Endothelial cell (in vitro differentiated cells): ENCODE results near the gene CREB5. TPM values are rescaled to one million over a fixed set of nuclear protein-coding genes. Genes with fewer than 3 reads are reported as not detected.

Experiments used
- DNase-seq: peaks from one replicate; pipeline ENCODE4 v3.0.0; 2021; ENCODE audit warnings: low spot score
- H3K27ac Mint-ChIP-seq: one replicate; pipeline ENCODE4 v1.8.0; 2021; ENCODE audit warnings: mixed read lengths, inconsistent platforms; ENCODE audit not compliant: unreplicated experiment
- H3K27me3 Mint-ChIP-seq: one replicate; pipeline ENCODE4 v1.8.0; 2021; ENCODE audit warnings: mild to moderate bottlenecking, moderate library complexity, mixed read lengths, inconsistent platforms; ENCODE audit not compliant: unreplicated experiment
- H3K36me3 Mint-ChIP-seq: one replicate; pipeline ENCODE4 v1.8.0; 2021; ENCODE audit warnings: mild to moderate bottlenecking, low read depth, mixed read lengths, inconsistent platforms; ENCODE audit not compliant: unreplicated experiment
- H3K4me1 Mint-ChIP-seq: one replicate; pipeline ENCODE4 v1.8.0; 2021; ENCODE audit warnings: mild to moderate bottlenecking, mixed read lengths, inconsistent platforms; ENCODE audit not compliant: unreplicated experiment
- H3K4me3 Mint-ChIP-seq: one replicate; pipeline ENCODE4 v1.8.0; 2021; ENCODE audit warnings: mild to moderate bottlenecking, mixed read lengths, inconsistent platforms; ENCODE audit not compliant: unreplicated experiment
- H3K9me3 Mint-ChIP-seq: one replicate; pipeline ENCODE4 v1.8.0; 2021; ENCODE audit warnings: mixed read lengths, inconsistent platforms; ENCODE audit not compliant: unreplicated experiment
- total RNA-seq: library from RNA; stranded (reverse); fragmentation: NEBNext Ultra II Directional; extraction: Animal tissue kit (Norgen Biotek cat#: 25700); gene quantifications from one replicate; pipeline ENCODE4 v1.2.1, GENCODE V29; 2021; ENCODE audit not compliant: unreplicated experiment
- TF ChIP-seq, protein P1 (sequence below): fragments of 200-600 bp; sonication (generic); IDR thresholded peaks from one replicate; pipeline ENCODE4 v1.5.0; 2021; ENCODE audit warnings: antibody characterized with exemption; ENCODE audit not compliant: unreplicated experiment

The CREB5 gene
- total RNA-seq, 1 donor from 2014 or later, result 5.6 TPM

DNA sequence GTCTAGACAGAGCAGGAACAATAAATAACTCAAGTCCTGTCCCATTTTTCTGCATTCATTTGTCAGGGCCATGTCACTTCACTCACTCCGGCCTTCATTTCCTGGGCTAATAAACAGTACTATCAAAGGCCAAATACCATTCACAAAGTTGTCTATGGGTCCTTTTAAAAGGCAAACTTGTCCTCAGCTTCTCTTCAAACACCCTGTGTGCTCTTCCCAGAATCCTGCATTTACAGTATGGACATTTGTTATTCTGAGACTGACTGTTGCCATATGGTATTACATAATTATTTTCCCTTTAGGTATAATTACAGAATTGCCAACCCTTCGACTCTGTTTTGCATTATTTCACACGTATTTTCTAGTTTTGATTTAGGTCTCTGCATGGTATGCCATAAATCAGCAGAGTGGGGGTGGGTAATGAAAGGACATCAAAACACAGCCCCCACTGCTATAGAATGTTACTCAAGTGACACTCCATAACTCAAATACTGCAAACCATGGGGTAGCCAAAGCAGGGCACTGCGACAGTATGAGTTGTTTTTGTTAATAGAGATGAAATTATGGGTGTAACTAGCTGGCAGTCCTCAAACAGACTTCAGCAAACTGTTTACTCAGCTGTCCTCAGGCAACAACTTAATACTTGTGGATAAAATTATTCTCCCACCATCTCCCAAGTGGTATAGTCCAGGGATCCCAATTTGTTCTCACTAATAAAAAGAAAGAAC is 362.1 kb downstream of the CREB5 start:
- H3K36me3 Mint-ChIP-seq, result no peaks in the 10 kb centered on the region
- TF ChIP-seq, protein P1, sequence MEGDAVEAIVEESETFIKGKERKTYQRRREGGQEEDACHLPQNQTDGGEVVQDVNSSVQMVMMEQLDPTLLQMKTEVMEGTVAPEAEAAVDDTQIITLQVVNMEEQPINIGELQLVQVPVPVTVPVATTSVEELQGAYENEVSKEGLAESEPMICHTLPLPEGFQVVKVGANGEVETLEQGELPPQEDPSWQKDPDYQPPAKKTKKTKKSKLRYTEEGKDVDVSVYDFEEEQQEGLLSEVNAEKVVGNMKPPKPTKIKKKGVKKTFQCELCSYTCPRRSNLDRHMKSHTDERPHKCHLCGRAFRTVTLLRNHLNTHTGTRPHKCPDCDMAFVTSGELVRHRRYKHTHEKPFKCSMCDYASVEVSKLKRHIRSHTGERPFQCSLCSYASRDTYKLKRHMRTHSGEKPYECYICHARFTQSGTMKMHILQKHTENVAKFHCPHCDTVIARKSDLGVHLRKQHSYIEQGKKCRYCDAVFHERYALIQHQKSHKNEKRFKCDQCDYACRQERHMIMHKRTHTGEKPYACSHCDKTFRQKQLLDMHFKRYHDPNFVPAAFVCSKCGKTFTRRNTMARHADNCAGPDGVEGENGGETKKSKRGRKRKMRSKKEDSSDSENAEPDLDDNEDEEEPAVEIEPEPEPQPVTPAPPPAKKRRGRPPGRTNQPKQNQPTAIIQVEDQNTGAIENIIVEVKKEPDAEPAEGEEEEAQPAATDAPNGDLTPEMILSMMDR, result no peak
- H3K27ac Mint-ChIP-seq, result no peak overlapping the region
- no peak overlapping the region for H3K4me3 Mint-ChIP-seq
- H3K27me3 Mint-ChIP-seq, result no peaks in the 10 kb centered on the region
- no peak for DNase-seq
- no peaks in the 10 kb centered on the region for H3K4me1 Mint-ChIP-seq
- H3K9me3 Mint-ChIP-seq, result no peaks in the 10 kb centered on the region

- no peak for DNase-seq
Measured at GRCh38 chr7:28776463-28777157, 364.3 kb downstream of the CREB5 start.

DNA sequence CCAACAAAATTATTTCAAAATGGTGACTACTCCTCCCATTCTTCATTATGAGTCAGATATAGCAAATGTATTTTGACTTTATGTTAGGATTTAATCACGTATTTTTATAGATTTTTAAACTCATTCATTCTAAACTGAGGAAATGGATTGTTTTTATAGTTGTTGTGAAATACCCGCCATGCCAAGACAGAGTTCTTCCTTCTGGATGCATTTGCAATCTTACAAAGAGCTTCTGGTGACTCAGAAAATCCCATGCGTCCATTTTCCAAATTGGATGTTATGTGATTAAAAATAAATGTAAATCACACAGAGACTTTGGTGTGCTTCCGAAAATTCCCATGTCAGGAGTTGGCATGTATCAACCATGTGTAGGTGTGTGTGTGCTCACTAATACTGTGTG is 366.5 kb downstream of the CREB5 start:
- Mint-ChIP-seq H3K4me1 (no peaks in the 10 kb centered on the region), H3K27me3 (no peaks in the 10 kb centered on the region), H3K4me3 (no peak overlapping the region), H3K36me3 (no peaks in the 10 kb centered on the region), H3K9me3 (no peaks in the 10 kb centered on the region), H3K27ac (no peak overlapping the region)
- TF ChIP-seq, protein P1, result no peak
- no peak for DNase-seq

More at GRCh38 chr7:28776463-28777157, 364.3 kb downstream of the CREB5 start:
- TF ChIP-seq, protein P1, result no peak
- H3K27me3 Mint-ChIP-seq, result no peaks in the 10 kb centered on the region
- no peak overlapping the region for H3K27ac Mint-ChIP-seq
- no peak overlapping the region for H3K4me3 Mint-ChIP-seq
- H3K4me1 Mint-ChIP-seq, result no peaks in the 10 kb centered on the region
- no peaks in the 10 kb centered on the region for H3K9me3 Mint-ChIP-seq
- no peaks in the 10 kb centered on the region for H3K36me3 Mint-ChIP-seq

GRCh38 chr7:28779954-28780353 is 367.6 kb downstream of the CREB5 start:
- H3K27ac Mint-ChIP-seq, result no peak overlapping the region
- no peak for DNase-seq
- H3K36me3 Mint-ChIP-seq, result no peaks in the 10 kb centered on the region
- no peaks in the 10 kb centered on the region for H3K27me3 Mint-ChIP-seq
- H3K4me3 Mint-ChIP-seq, result no peak overlapping the region
- H3K4me1 Mint-ChIP-seq, result no peaks in the 10 kb centered on the region
- no peaks in the 10 kb centered on the region for H3K9me3 Mint-ChIP-seq
- TF ChIP-seq, protein P1, result no peak

GRCh38 chr7:28782362-28782761 is 370.0 kb downstream of the CREB5 start:
- Mint-ChIP-seq H3K27ac (no peak overlapping the region), H3K36me3 (no peaks in the 10 kb centered on the region)
- TF ChIP-seq, protein P1, result no peak

More at GRCh38 chr7:28782362-28782761, 370.0 kb downstream of the CREB5 start:
- Mint-ChIP-seq H3K27me3 (no peaks in the 10 kb centered on the region), H3K9me3 (no peaks in the 10 kb centered on the region), H3K4me1 (no peaks in the 10 kb centered on the region), H3K4me3 (no peak overlapping the region)
- no peak for DNase-seq
